Measurements from ENCODE around the gene FBP1.

FBP1 gene

DNA sequence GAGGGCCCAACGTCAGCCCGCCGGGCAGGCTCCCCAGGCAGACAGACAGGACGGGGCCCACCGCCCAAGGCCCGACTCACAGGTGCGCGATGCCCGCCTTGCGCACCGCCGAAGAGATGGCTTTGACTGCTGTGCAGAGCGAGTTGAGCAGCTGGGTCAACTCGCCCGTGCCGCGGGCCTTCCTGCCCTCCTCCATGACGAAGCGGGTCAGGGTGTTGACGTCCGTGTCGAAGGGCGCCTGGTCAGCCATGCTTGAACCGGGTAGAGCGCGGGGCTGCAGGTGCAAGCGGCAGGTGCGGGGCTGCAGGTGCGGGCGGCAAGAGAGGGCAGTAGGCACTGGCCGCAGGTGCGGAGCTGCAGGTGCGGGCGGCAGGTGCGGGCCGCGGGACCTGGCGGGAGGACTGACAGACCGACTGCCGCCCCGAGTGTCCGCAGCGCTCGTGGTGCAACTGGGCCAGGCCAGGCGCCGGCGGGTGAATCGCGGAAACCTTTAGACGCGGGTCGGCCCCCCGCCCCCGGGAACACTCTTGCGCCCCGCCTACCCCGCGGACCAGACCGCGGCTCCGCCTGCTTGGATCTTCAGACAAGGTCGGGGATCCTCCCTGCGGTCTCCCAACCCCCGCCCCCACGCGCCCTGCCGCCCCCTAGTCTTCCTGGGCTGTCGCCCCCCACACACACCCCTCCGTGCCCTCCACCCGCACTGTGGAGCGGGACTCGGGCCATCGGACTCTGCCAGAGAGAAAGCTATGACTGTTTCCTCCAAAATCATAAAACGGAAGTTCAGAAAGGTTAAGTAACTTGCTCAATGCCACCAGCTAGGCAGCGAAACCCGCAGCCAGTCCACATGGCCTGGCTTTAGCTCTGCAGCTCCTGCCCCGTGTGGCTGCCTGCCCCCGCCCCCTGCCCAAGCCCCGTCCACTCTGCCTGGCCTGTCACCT lies at the start of gene FBP1:
TSS of gene FBP1 (minus strand) at position 458 of the 938 bp plus-strand sequence. CDS start at position 250, 208 bp downstream.
- no peak within 1 kb of the TSS for H3K27ac ChIP-seq
- no peaks in the 10 kb centered on the region for H3K9me3 ChIP-seq (ENCODE audit: low read depth, low read length)
- DNase-seq (ENCODE audit: low read depth, low spot score), result no peak
- H3K4me3 ChIP-seq, result no peak within 1 kb of the TSS
- no peaks in the 10 kb centered on the region for H3K36me3 ChIP-seq (ENCODE audit: insufficient read depth, low read length)
- H3K9ac ChIP-seq (ENCODE audit: insufficient read length), result no peak within 1 kb of the TSS
- no peak for TF ChIP-seq EZH2 (IDR thresholded peaks at IDR 0.05)
- TF ChIP-seq FOXP2 (optimal IDR thresholded peaks at IDR 0.05; ENCODE audit: control extremely low read depth, extremely low read length, insufficient read depth), result no peak
- TF ChIP-seq POLR2AphosphoS5 (IDR thresholded peaks at IDR 0.05; ENCODE audit: borderline replicate concordance, low read depth, low read length), result no peak

DNA sequence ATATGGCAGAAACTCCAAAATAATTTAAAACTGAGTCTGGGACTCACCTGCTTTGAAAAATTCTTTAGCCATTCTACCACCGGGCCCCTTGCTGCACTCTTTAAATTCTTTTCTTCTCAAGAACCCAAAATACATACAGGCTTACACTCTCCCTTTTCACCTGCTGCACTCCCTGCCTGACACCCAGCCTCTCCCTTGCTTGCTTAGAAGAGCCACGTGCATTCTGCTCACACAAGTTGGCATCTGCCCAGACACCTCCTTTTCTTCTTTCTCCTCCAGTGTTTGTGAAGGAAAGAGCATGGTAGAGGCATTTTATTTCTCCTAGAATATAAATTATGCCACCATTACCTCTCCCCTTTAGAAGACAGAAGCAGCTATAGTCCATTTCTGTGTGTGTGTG lies 48.1 kb upstream of the FBP1 start:
- DNase-seq (ENCODE audit: low read depth, low spot score), result no peak
- Histone ChIP-seq H3K9ac (ENCODE audit: insufficient read length) (no peak overlapping the region), H3K36me3 (ENCODE audit: insufficient read depth, low read length) (no peaks in the 10 kb centered on the region), H3K9me3 (ENCODE audit: low read depth, low read length) (no peaks in the 10 kb centered on the region), H3K4me3 (no peak overlapping the region), H3K27ac (no peak overlapping the region)
- no peak for TF ChIP-seq EZH2 (IDR thresholded peaks at IDR 0.05)
- TF ChIP-seq POLR2AphosphoS5 (IDR thresholded peaks at IDR 0.05; ENCODE audit: borderline replicate concordance, low read depth, low read length), result no peak
- TF ChIP-seq FOXP2 (optimal IDR thresholded peaks at IDR 0.05; ENCODE audit: control extremely low read depth, extremely low read length, insufficient read depth), result no peak

DNA sequence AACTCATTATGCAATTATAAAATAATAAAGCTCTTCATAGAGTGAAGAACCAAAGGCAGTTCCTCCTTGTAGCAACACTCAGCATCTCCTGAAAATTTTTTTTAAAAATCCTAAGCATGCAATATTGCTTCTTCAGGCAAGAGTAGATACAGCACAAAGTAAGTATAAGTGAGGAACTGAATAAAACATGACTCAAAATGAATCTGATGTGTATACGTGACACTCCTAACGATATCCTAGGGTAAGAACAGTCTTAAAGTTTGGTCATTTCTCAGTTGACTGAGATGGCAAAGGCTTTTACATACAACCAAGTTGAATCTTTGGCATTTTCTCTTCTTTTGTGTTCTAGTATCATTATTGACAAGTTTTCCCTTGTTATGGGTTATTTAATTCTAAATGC lies 46.0 kb upstream of the FBP1 start:
- H3K4me3 ChIP-seq, result no peak overlapping the region
- H3K9me3 ChIP-seq (ENCODE audit: low read depth, low read length), result no peaks in the 10 kb centered on the region
- H3K36me3 ChIP-seq (ENCODE audit: insufficient read depth, low read length), result no peaks in the 10 kb centered on the region
- TF ChIP-seq FOXP2 (optimal IDR thresholded peaks at IDR 0.05; ENCODE audit: control extremely low read depth, extremely low read length, insufficient read depth) (no peak), POLR2AphosphoS5 (IDR thresholded peaks at IDR 0.05; ENCODE audit: borderline replicate concordance, low read depth, low read length) (no peak), EZH2 (IDR thresholded peaks at IDR 0.05) (no peak)
- no peak overlapping the region for H3K9ac ChIP-seq (ENCODE audit: insufficient read length)
- DNase-seq (ENCODE audit: low read depth, low spot score), result no peak
- H3K27ac ChIP-seq, result no peak overlapping the region

DNA sequence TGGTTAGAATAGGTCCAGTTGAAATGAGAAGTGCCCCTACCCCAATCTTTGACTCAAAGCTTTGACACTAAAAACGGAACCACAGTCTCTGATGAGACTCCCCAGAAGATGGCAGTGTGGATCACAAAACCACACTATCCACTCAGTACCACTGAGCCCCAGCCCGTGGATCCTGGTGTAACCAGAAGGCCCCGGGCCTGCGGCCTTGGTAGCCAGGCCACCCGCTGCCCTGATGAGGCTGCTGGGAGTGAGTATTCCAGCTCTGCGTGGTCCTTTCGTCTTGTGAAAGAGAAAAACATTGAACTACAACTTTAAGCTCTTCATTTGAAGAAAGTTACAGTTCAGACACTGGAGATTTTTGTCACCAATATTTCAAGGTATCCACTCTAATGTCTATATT lies 42.2 kb upstream of the FBP1 start:
- Histone ChIP-seq H3K9ac (ENCODE audit: insufficient read length) (no peak overlapping the region), H3K27ac (no peak overlapping the region), H3K36me3 (ENCODE audit: insufficient read depth, low read length) (no peaks in the 10 kb centered on the region), H3K4me3 (no peak overlapping the region), H3K9me3 (ENCODE audit: low read depth, low read length) (no peaks in the 10 kb centered on the region)
- TF ChIP-seq EZH2 (IDR thresholded peaks at IDR 0.05) (no peak), POLR2AphosphoS5 (IDR thresholded peaks at IDR 0.05; ENCODE audit: borderline replicate concordance, low read depth, low read length) (no peak), FOXP2 (optimal IDR thresholded peaks at IDR 0.05; ENCODE audit: control extremely low read depth, extremely low read length, insufficient read depth) (no peak)
- DNase-seq (ENCODE audit: low read depth, low spot score), result no peak

DNA sequence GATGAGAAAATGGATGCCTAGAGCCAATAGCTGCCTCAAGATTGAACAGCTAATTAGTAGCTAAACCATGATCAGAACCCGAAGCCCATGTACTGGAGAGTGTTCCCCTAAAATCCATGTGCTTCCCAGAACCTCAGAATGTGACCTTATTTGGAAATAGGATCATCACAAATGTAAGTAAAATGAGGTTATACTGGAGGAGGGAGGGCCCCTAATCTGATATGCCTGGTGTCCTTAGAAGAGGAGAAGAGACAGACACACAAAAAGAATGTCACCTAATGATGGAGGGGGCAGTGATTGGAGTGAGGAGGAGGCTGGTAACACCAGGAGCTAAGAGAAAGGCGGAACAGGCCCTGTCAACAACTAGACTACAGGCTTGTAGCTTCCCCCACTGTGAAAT lies 41.3 kb upstream of the FBP1 start:
- DNase-seq (ENCODE audit: low read depth, low spot score), result no peak
- no peak overlapping the region for H3K9ac ChIP-seq (ENCODE audit: insufficient read length)
- H3K27ac ChIP-seq, result no peak overlapping the region
- no peak overlapping the region for H3K4me3 ChIP-seq
- H3K9me3 ChIP-seq (ENCODE audit: low read depth, low read length), result no peaks in the 10 kb centered on the region
- H3K36me3 ChIP-seq (ENCODE audit: insufficient read depth, low read length), result no peaks in the 10 kb centered on the region
- no peak for TF ChIP-seq EZH2 (IDR thresholded peaks at IDR 0.05)
- TF ChIP-seq FOXP2 (optimal IDR thresholded peaks at IDR 0.05; ENCODE audit: control extremely low read depth, extremely low read length, insufficient read depth), result no peak
- TF ChIP-seq POLR2AphosphoS5 (IDR thresholded peaks at IDR 0.05; ENCODE audit: borderline replicate concordance, low read depth, low read length), result no peak

DNA sequence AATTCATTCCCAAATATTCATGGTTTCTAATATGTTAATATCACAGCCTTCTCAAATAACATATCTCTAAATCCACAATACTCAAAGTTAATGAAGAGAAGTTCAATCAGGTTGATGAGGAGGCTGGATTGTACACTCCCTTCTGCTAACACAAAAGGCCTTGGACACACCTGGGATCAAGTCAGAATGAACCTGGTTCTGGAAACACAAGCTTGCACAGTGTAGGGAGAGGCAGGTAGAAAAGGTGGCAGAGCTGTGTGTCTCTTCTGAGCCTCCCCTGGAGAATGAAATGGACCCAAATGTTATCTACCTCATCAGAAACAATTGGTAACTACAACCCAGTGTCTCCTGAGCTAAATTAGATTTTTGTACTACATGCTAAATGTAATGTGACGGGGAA lies 40.7 kb upstream of the FBP1 start:
- Histone ChIP-seq H3K9me3 (ENCODE audit: low read depth, low read length) (no peaks in the 10 kb centered on the region), H3K36me3 (ENCODE audit: insufficient read depth, low read length) (no peaks in the 10 kb centered on the region), H3K27ac (no peak overlapping the region), H3K4me3 (no peak overlapping the region), H3K9ac (ENCODE audit: insufficient read length) (no peak overlapping the region)
- DNase-seq (ENCODE audit: low read depth, low spot score), result no peak
- TF ChIP-seq FOXP2 (optimal IDR thresholded peaks at IDR 0.05; ENCODE audit: control extremely low read depth, extremely low read length, insufficient read depth) (no peak), EZH2 (IDR thresholded peaks at IDR 0.05) (no peak)

DNA sequence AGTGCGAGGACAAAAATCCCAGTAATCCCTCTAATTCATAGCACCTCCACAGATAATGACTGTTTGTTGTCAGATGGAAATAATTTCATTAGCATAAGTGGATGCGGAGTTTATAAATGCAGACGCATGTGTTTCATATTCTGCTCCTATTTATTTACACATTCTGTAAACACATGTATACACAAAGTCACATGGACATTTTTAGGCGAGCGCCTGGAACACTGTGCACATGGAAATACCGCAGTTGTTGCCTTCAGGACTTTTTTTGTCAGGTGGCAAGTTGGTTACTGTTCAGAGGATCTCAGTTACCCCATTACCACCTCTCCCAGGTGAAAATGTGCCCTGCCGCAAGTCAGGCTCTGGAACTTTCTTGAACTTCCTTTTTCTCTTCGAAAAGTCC lies 40.3 kb upstream of the FBP1 start:
- H3K36me3 ChIP-seq (ENCODE audit: insufficient read depth, low read length), result no peaks in the 10 kb centered on the region
- no peak overlapping the region for H3K9ac ChIP-seq (ENCODE audit: insufficient read length)
- no peaks in the 10 kb centered on the region for H3K9me3 ChIP-seq (ENCODE audit: low read depth, low read length)
- no peak overlapping the region for H3K4me3 ChIP-seq
- no peak for DNase-seq (ENCODE audit: low read depth, low spot score)
- TF ChIP-seq EZH2 (IDR thresholded peaks at IDR 0.05), result no peak
- TF ChIP-seq FOXP2 (optimal IDR thresholded peaks at IDR 0.05; ENCODE audit: control extremely low read depth, extremely low read length, insufficient read depth), result no peak
- no peak for TF ChIP-seq POLR2AphosphoS5 (IDR thresholded peaks at IDR 0.05; ENCODE audit: borderline replicate concordance, low read depth, low read length)
- H3K27ac ChIP-seq, result no peak overlapping the region

DNA sequence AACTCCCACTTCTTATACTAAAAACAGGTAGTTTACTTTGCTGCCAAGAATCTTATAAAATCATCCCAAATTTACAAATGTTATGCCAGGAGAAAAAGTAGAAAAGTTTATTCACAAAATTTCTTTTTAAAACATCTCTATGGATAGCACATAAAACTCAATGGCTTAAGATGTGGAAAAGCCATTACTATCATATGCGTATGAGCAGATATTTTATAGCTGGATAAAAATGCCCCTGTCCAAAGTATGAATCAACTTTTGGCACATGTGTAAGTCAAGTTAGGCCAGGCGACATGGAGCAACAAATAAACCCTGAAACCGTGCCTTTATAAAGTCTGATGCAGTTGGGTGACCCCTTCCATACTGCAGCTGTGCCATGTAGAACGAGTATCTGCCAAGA lies 38.6 kb upstream of the FBP1 start:
- no peak for TF ChIP-seq POLR2AphosphoS5 (IDR thresholded peaks at IDR 0.05; ENCODE audit: borderline replicate concordance, low read depth, low read length)
- no peak for TF ChIP-seq EZH2 (IDR thresholded peaks at IDR 0.05)

More for the DNA sequence above, 38.6 kb upstream of the FBP1 start:
- H3K4me3 ChIP-seq, result no peak overlapping the region
- no peak overlapping the region for H3K9ac ChIP-seq (ENCODE audit: insufficient read length)
- DNase-seq (ENCODE audit: low read depth, low spot score), result no peak
- no peaks in the 10 kb centered on the region for H3K36me3 ChIP-seq (ENCODE audit: insufficient read depth, low read length)
- H3K9me3 ChIP-seq (ENCODE audit: low read depth, low read length), result no peaks in the 10 kb centered on the region
- H3K27ac ChIP-seq, result no peak overlapping the region

Measured in SK-N-MC (cell line).